ENCODE data around the gene GRM7. TPM values are rescaled to one million over a fixed set of nuclear protein-coding genes. Genes with fewer than 3 reads are reported as not detected.

GRM7 gene
- total RNA-seq, 2 experiments from 2014 or later, result not detected

DNA sequence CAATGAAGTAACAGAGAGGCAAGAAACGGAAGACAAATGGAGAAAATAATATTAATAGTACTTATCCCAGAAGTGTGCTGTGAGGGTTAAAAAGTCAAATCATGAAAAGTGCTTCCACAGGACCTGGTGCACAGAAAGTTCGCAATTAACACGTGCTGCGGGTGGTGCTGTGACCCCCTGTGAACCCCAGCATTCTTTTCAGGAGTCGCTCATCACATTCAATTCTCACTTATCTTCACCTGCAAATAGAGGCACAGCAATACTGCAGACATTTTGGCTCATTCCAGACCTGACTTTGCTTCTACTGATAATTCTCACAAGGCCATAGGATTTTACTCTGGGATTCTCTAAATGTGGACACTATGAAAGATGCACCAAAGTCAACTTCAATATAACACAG, 584.4 kb downstream of the GRM7 start:
- DNase-seq (no peak), ATAC-seq (ENCODE audit: poor library complexity) (no peak)
- Mint-ChIP-seq H3K9me3 (no peaks in the 10 kb centered on the region), H3K4me1 (ENCODE audit: low read depth) (no peaks in the 10 kb centered on the region), H3K4me3 (no peak overlapping the region), H3K27ac (no peak overlapping the region), H3K27me3 (no peaks in the 10 kb centered on the region), H3K36me3 (ENCODE audit: low read depth) (no peaks in the 10 kb centered on the region)
- ChIA-PET POLR2A (no interaction called here), CTCF (no interaction called here)
- no peaks in the 10 kb centered on the region for H3K36me3 ChIP-seq (ENCODE audit: insufficient read depth, low read length)
- no peak overlapping the region for H3K27ac ChIP-seq (ENCODE audit: low read depth in 1 of 2, low read length in 2 of 2)
- no peaks in the 10 kb centered on the region for H3K27me3 ChIP-seq (ENCODE audit: control insufficient read depth in 1 of 2, insufficient read depth in 2 of 2, low read length in 2 of 2)
- intact Hi-C loops (cut with DNase I, micrococcal nuclease), result no loop called here
- no peaks in the 10 kb centered on the region for H3K4me1 ChIP-seq (ENCODE audit: insufficient read depth, low read length)
- TF ChIP-seq, protein P1, sequence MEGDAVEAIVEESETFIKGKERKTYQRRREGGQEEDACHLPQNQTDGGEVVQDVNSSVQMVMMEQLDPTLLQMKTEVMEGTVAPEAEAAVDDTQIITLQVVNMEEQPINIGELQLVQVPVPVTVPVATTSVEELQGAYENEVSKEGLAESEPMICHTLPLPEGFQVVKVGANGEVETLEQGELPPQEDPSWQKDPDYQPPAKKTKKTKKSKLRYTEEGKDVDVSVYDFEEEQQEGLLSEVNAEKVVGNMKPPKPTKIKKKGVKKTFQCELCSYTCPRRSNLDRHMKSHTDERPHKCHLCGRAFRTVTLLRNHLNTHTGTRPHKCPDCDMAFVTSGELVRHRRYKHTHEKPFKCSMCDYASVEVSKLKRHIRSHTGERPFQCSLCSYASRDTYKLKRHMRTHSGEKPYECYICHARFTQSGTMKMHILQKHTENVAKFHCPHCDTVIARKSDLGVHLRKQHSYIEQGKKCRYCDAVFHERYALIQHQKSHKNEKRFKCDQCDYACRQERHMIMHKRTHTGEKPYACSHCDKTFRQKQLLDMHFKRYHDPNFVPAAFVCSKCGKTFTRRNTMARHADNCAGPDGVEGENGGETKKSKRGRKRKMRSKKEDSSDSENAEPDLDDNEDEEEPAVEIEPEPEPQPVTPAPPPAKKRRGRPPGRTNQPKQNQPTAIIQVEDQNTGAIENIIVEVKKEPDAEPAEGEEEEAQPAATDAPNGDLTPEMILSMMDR (IDR thresholded peaks at IDR 0.05), result no peak
- no peaks in the 10 kb centered on the region for H3K9me3 ChIP-seq (ENCODE audit: control insufficient read depth in 1 of 2, insufficient read depth in 1 of 2, low read length in 2 of 2)
- H3K4me3 ChIP-seq (ENCODE audit: low read length), result no peak overlapping the region

DNA sequence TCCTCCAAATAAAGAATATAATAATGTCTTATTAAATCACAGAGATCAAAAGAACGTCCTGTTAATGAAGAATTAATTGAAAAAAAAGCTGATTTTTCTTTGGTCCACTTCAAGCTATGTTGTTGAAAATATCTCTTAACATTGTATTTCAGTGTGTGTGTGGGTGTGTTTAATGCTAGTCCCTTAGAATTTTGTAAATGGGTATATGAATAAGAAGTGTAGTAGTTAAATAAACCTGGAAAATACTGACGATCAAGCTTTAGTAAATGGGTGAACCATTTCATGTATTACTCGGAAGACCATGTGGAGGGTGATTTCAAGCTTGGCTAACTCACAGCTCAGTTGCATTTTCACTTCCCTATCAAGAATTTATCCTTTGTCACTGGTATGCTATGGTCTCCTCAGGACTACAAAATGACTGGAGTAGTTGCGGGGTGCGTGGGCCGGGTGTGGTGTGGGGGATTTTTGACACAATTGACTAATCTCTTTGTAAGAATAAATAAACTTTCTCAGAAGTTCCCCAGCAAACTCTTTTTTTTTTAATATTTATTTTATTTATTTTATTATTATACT, 586.4 kb downstream of the GRM7 start:
- Mint-ChIP-seq H3K9me3 (no peaks in the 10 kb centered on the region), H3K4me1 (ENCODE audit: low read depth) (no peaks in the 10 kb centered on the region), H3K27ac (no peak overlapping the region), H3K4me3 (no peak overlapping the region), H3K27me3 (no peaks in the 10 kb centered on the region), H3K36me3 (ENCODE audit: low read depth) (no peaks in the 10 kb centered on the region)
- no peaks in the 10 kb centered on the region for H3K4me1 ChIP-seq (ENCODE audit: insufficient read depth, low read length)
- CTCF ChIA-PET, result no interaction called here
- H3K9me3 ChIP-seq (ENCODE audit: control insufficient read depth in 1 of 2, insufficient read depth in 1 of 2, low read length in 2 of 2), result no peaks in the 10 kb centered on the region
- TF ChIP-seq, protein P1 (IDR thresholded peaks at IDR 0.05), result no peak
- DNase-seq, result no peak
- ATAC-seq (ENCODE audit: poor library complexity), result no peak
- POLR2A ChIA-PET, result no interaction called here
- no peaks in the 10 kb centered on the region for H3K27me3 ChIP-seq (ENCODE audit: control insufficient read depth in 1 of 2, insufficient read depth in 2 of 2, low read length in 2 of 2)
- intact Hi-C loops (cut with DNase I, micrococcal nuclease), result no loop called here
- H3K27ac ChIP-seq (ENCODE audit: low read depth in 1 of 2, low read length in 2 of 2), result no peak overlapping the region
- H3K36me3 ChIP-seq (ENCODE audit: insufficient read depth, low read length), result no peaks in the 10 kb centered on the region
- no peak overlapping the region for H3K4me3 ChIP-seq (ENCODE audit: low read length)

DNA sequence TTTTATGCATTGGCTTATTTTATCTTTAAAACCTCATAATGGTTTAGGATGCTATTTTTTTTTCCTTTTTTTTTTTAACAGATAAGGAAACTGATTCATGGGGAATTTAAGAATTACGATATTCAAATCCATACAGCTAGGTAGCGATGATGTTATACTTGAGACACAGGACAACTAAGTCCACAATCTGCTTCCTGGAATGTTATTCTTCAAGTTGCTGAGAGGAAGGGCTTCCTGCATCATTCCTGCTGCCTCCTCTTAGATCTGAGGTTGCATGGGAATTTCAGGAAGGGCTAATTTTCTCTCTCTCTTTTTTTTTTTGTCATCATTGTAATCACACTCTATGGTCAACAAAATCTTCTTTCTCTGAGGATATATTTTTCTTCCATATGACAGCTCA, 595.5 kb downstream of the GRM7 start:
- Mint-ChIP-seq H3K4me3 (no peak overlapping the region), H3K27ac (no peak overlapping the region), H3K27me3 (no peaks in the 10 kb centered on the region), H3K9me3 (no peaks in the 10 kb centered on the region), H3K4me1 (ENCODE audit: low read depth) (no peaks in the 10 kb centered on the region), H3K36me3 (ENCODE audit: low read depth) (no peaks in the 10 kb centered on the region)
- ChIA-PET CTCF (no interaction called here), POLR2A (interaction anchor here (0.6 kb wide), 1 partner anchor 108 kb away, joined by 4 read pairs; no protein-coding TSS in a partner anchor)
- ATAC-seq (ENCODE audit: poor library complexity), result no peak
- no peak for DNase-seq
- H3K4me3 ChIP-seq (ENCODE audit: low read length), result no peak overlapping the region
- no peaks in the 10 kb centered on the region for H3K4me1 ChIP-seq (ENCODE audit: insufficient read depth, low read length)
- H3K36me3 ChIP-seq (ENCODE audit: insufficient read depth, low read length), result no peaks in the 10 kb centered on the region
- H3K9me3 ChIP-seq (ENCODE audit: control insufficient read depth in 1 of 2, insufficient read depth in 1 of 2, low read length in 2 of 2), result no peaks in the 10 kb centered on the region
- intact Hi-C loops (cut with DNase I, micrococcal nuclease), result no loop called here
- H3K27ac ChIP-seq (ENCODE audit: low read depth in 1 of 2, low read length in 2 of 2), result no peak overlapping the region
- TF ChIP-seq, protein P1 (IDR thresholded peaks at IDR 0.05), result no peak
- no peaks in the 10 kb centered on the region for H3K27me3 ChIP-seq (ENCODE audit: control insufficient read depth in 1 of 2, insufficient read depth in 2 of 2, low read length in 2 of 2)
